Kidney glomerular epithelial cell (primary cell): ENCODE results near the gene TACR2.
A peak's percentile ranks its signal among the peaks of the same experiment; 100 is the strongest.
"Not testable (repeated sequence)": the region's sequence is repeated elsewhere in the genome, so short reads cannot be mapped to it uniquely, and the experiment has no call there.

Experiments
- DNase-seq: peaks from one replicate; lab custom pipeline; 2025; lab: John Stamatoyannopoulos, UW

TACR2 gene

GRCh38 chr10:69450395-69450794 is 33.7 kb upstream of the TACR2 start:
- not testable (repeated sequence) for DNase-seq

DNA sequence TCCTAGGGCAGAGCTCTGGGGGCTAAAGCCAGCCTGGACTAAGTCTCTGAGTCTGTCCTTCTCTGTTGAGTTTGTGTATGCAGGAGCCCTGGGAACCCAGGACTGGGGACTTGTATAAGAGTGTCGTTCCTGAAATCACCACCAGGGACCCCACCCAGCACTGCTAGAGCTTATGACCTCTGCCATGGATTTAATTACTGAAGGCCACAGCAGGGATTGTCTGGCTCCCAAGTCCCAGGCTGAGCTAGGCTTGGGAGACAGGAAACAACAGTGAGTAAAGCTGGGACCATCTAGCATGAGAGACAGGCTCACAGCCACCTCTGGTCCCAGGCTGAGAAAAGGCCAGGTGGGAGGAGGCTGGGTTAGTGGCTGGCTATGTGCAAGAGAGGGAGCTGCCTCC is 33.1 kb upstream of the TACR2 start:
- DNase-seq = no peak

GRCh38 chr10:69446650-69447151 is 30.0 kb upstream of the TACR2 start:
- DNase-seq = peak; percentile 89

DNA sequence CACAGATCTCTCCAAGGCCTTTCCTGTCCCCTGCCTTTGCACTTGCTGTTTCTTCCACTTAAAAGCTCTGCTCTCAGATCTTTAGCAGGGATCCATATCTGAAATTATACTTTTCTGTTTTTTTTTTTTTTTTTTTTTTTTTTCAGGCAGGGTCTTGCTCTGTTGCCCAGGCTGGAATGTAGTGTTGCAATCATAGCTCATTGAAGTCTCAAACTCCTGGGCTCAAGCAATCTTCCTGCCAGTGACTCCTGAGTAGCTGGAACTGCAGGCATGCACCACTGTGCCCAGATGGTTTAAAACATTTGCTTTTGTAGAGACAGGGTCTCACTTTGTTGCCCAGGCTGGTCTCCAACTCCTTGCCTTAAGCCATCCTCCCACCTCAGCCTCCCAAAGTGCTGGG is 29.5 kb upstream of the TACR2 start:
- DNase-seq = no peak

- no peak for DNase-seq
Measured at GRCh38 chr10:69445041-69445440, 28.3 kb upstream of the TACR2 start.

GRCh38 chr10:69443354-69443753 is 26.6 kb upstream of the TACR2 start:
- no peak for DNase-seq

DNA sequence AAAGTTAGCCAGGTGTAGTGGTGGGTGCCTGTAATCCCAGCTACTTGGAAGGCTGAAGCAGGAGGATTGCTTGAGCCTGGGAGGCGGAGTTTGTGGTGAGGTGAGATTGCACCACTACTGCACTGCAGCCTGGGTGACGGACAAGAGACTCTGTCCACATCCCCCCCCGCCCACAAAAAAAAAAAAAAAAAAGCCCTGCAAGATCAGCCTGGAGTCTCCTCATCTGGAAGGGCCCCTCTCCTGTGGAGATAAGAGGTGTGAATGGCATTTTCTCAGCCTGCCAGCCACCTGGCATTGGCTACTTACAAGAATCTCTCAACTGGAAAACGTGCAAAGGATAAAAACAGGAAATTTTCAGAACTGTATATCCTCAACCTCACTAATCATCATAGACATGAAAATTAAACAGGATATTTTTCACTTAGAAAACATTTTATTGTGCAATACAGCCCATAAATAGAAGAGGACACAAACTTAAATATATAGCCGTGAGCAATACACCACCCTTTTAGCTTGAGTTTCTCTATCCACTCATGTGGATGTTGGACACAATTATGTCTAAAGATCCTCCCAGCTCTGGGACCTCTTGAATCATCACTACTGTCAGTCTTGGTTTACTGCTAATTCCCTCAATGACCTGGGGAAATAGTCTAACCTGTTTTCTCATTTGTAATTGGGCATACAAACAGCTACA is 23.2 kb upstream of the TACR2 start:
- DNase-seq = no peak

GRCh38 chr10:69439350-69439739 is 22.6 kb upstream of the TACR2 start:
- no peak for DNase-seq

DNA sequence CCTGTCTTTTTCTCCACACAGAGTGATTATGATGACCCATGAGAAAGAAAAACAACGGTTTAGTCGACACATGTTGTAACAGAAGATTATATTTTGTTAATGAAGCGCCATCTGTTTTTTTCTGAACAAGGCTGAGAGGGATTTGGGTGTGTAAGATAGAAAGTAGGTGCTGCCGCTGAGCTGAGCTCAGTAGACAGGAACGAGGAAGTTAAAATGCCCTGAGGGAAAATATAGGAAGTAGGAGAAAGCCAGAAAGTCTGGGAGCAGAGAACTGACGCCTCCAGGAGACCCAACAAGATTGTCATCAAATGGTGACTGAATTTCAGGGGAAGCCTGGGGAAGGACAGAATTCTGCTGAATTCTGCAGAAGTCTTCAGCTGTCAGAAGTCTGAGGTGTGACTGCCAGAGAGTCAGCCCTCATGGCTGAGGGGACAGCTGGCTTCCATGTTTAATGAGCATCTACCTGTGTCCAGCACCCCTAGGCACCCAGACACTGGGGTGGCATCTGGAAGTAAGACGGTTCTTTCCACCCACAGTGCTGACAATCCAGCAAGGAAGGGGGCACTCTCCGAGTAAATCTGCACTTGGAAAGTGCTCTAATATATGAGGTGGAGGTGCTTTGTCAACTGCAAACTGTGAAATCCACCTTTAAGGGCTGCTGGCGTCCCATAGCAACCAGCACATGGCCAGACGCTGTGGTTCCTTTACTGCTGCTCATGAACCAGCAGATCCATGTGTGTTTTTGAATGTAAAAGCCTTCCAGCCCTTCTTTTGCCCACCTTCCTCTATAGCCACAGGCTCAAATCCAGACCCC is 22.0 kb upstream of the TACR2 start:
- peak; percentile 38 for DNase-seq

DNA sequence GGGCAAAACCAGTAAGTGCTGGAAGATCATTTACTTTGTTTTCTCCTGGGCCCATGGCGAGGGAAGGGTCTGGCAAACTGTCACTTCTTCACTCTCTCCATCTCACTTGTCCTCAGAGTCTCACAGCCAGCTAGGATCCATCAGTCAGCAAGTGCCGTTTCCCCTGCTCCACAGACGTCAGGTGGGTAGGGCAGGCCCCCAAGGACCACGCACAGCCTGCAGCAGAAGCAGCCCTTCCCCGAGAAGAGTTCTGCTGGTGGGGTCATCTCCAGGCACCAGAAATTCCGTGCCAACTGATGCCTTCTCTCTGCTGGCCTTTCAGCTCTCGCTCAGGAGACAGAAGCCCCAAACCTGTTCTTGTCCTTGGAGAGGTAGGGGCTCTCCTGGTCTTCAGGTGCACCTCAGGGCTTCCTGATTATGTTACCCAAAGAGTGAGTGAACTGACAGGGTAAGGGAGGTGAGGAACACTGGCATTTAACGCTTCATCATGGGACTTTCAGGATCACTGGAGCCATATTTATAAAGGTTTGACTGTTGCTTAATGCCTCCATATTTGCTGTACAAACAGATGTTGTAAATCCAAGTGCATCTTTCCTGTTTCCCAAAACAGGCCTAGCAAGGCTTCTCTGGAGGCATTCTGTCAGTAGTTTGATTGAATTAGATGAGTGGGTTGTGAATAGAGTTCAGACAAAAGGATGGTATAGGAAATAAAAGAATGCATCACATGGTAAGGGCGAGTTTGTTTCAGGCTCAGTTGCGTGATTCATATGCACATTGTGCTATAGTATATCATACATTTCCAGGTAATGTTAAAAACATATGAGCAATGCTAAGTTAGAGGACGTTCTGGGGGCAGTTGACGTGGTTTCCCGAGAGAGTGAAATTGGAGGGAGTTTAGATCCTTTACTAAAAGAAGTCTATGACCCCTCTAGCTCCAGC is 20.9 kb upstream of the TACR2 start:
- no peak for DNase-seq

GRCh38 chr10:69435966-69436520 is 19.3 kb upstream of the TACR2 start:
- no peak for DNase-seq

DNA sequence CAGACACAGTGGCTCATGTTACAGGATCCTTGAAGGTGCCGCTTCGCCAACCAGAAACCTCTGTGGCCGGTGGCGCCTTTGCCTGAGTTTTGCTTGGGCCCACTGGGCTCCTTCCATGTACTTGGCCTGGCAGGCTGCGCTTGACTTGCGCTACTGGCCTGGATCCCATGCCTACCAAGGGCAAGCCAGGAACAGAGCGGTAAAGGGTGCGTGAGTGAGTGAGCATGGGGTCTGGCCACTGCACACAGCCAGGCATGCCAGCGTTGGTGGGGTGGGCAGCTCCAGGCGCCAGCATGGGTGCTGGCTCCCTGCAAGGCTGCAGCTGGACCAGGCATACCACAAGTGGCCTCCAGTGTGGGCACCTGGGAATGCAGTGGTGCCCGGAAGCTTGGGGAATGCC is 18.2 kb upstream of the TACR2 start:
- no peak for DNase-seq

GRCh38 chr10:69434169-69434568 is 17.5 kb upstream of the TACR2 start:
- DNase-seq = no peak

- no peak for DNase-seq
Measured at GRCh38 chr10:69428165-69428564, 11.4 kb upstream of the TACR2 start.

GRCh38 chr10:69426376-69426727 is 9.6 kb upstream of the TACR2 start:
- DNase-seq = no peak

DNA sequence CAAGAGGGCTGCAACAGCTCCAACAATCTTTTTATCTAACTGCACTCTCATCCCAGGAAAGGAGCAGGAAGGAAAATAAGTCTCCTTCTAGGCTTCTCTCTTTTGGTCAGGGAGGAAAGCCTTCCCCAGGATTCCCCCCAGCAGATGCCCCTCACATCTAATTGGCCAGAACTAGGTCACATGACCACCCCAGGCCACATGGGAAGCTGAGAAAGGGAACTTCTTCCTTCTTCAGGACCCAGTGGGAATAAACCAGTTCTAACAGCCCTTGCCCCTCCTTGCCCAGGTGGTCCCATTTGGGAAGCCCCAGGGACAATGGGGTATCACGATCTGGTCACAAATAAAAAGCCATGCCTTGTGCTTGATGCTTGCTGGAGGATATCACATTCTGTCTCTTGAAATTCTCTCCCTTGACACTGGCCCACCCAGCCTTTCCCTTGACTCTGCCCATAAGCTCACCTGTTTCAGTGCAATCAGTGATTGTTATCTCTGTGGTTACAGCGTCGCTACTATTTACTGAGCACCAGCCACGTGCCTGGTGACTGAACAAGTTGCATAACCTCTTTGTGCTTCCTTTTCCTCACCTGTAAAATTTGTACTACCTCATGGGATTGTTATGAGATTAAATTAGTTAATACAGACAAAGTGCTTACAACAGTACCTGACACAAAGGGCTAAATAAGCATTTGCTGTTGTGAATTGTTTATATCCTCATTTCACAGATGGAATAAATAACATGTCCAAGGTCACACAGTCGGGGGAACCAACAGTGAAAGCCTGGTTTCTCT is 9.0 kb upstream of the TACR2 start:
- no peak for DNase-seq

GRCh38 chr10:69425041-69425440 is 8.3 kb upstream of the TACR2 start:
- DNase-seq = no peak

- no peak for DNase-seq
Measured at GRCh38 chr10:69422676-69423075, 6.0 kb upstream of the TACR2 start.

- no peak for DNase-seq
Measured at GRCh38 chr10:69421611-69422308, 5.0 kb upstream of the TACR2 start.

- DNase-seq = no peak
Measured at GRCh38 chr10:69419744-69420126, 3.0 kb upstream of the TACR2 start.
